GM19193 (cell line): ENCODE data around the gene LTK.

Experiments used
- POLR2A ChIP-seq: IDR thresholded peaks from 4 replicates; pipeline ENCODE4 v1.6.1; 2011; ENCODE audit not compliant: insufficient read depth, insufficient read length; ENCODE audit errors: extremely low read depth

Gene LTK

GRCh38 chr15:41480396-41481140, 33.1 kb downstream of the LTK start:
- TF ChIP-seq POLR2A, result no peak

DNA sequence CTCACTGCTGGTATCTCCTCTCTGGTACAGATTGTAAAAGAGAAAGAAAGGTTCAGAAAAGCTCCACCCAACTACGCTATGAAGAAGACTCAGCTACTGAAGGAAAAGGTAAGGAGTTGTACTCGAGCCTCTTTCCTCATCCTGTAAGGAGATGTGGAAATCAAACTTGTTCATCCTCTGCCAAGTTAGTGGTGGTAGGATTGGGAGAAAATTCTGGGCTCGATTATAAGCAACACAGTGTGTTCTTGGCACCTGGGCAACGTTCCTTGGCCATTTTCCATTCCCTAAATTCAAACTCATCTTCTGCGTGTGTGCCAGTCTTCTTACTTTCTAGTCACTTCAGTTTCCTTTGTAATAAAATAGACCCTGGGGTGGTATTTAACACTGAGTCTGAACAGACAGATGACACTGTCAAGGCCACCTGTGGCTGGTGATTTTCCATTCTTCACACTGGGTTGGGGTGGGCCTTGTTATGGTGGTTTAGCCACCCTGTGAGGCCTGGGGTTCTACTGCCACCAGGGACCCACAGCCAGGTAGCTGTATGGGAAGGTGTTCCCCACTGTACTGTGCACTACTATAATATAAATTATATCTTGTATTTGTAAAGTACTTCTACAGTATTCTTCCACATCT, 37.1 kb downstream of the LTK start:
- no peak for TF ChIP-seq POLR2A

DNA sequence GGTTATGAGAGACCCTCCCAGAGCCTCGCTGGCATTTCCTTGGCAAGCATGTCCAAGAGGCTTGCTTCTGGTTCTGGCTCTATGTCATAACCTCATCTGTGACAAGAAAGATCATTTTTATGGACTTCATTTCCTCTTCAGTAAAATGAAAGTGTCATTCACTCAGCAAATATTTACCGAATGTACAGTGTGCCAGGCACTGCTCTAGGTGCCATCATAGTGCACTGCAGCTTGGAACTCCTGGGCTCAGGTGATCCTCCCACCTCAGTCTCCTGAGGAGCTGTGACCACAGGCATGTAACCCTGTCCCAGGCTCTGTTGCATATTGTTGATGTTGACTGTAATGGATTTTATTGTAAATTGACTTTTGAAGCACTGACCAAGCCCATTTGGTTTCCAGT, 38.7 kb downstream of the LTK start:
- TF ChIP-seq POLR2A, result no peak

DNA sequence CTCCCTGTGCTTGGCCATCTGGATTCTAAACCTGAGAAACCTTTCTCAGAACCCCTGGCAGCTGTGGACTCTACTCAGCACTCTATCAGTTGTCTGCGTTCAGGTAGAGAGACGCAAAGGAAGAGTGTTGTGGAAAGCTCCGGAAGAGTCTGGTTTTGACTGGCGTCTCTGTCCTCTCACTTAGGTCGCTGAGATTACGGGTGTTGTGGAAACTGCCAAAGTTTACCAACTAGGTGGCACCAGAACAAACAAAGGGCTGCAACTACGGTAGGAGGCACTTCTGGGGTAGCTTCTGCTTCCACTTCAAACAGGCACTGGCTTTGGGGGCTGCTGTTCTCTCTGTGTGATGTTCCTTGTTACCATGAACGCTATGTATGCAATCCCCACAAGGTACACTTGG, 39.2 kb downstream of the LTK start:
- no peak for TF ChIP-seq POLR2A

GRCh38 chr15:41473418-41473817, 40.2 kb downstream of the LTK start:
- no peak for TF ChIP-seq POLR2A

DNA sequence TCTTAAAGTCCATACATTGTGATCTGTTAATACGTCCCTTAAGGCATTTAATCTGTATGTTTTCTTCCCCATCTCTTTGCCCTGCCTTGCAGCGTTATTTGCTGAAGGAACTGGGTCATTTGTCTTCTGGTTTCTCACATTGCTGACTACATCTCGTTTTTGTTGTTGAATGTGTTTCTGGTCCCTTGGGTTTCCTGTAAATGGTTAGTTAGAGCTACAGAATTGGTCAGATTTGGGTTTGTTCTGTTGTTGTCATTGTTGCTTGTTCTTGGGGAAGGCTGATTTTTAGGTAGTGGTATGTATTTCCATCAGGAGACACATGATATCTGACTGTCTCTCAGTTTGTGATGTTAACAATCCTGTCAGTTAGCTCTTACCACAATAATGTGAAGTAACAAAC, 46.9 kb downstream of the LTK start:
- TF ChIP-seq POLR2A, result no peak

- no peak for TF ChIP-seq POLR2A
Measured at GRCh38 chr15:41465822-41466421, 47.7 kb downstream of the LTK start.

DNA sequence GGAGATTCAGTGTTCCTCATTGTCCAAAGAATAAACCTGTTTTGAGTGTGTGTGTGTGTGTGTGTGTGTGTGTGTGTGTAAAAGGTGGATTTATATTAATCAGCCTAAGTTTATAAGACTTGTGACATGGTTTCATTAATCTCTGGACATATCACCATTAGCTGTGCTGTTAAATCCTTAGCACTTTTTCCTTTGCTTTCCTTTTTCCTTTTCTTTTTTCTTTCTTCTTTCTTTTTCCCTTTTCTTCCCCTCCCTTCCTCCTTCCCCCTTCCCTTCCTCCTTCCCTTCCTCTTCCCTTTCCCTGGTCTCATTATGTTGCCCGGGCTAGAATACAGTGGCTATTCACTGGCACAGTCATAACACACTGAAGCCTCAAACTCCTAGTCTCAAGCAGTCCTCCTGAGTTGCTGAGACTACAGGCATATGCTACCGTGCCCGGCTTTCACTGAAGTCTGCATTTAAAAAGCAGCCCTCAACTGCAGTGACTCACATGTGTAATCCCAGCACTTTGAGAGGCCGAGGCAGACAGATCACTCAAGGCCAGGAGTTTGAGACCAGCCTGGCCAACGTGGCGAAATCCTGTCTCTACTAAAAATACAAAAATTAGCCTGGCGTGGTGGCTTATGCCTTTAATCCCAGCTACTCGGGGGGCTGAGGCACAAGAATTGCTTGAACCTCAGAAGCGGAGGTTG, 48.6 kb downstream of the LTK start:
- TF ChIP-seq POLR2A, result no peak

- no peak for TF ChIP-seq POLR2A
Measured at GRCh38 chr15:41462084-41462795, 51.4 kb downstream of the LTK start.
